PC-9 (cell line): ENCODE data around the gene PPP1R7. TPM values are rescaled to one million over a fixed set of nuclear protein-coding genes. Genes with fewer than 3 reads are reported as not detected.

Source experiments
- BruUV-seq: library from RNA; stranded (reverse); fragments of 400-500 nt; replicated peaks from 2 replicates; lab custom pipeline; 2021; lab: Mats Ljungman, UMichigan
- CTCF ChIA-PET: fragments of 300-600 bp; sonication (Branson Sonifier 250); formaldehyde crosslinking; loops from one replicate; lab custom pipeline; 2022; ENCODE audit warnings: antibody characterized with exemption; lab: Charles Lee
- POLR2A ChIA-PET: fragments of 300-600 bp; sonication (Branson Sonifier 250); formaldehyde crosslinking; loops from one replicate; lab custom pipeline; 2022; ENCODE audit warnings: antibody characterized with exemption; ENCODE audit not compliant: unreplicated experiment; lab: Charles Lee
- DNase-seq, 2 experiments: peaks; one replicate each; pipeline versions ENCODE4 v3.0.0 to v3.0.0-alpha.2; 2015 to 2022; ENCODE audit warnings: mixed read lengths in 1 of 2
- H2AFZ ChIP-seq: fragments of 200-600 bp; sonication (generic); 2 replicates; pipeline ENCODE4 v1.8.1; 2017; ENCODE audit warnings: antibody characterized with exemption
- H3F3A ChIP-seq: fragments of 200-600 bp; sonication (generic); 2 replicates; pipeline ENCODE4 v1.8.1; 2017; ENCODE audit warnings: antibody characterized with exemption, mild to moderate bottlenecking, low read depth; ENCODE audit not compliant: insufficient read depth
- H3K27ac ChIP-seq: fragments of 200-600 bp; sonication (generic); 2 replicates; pipeline ENCODE4 v1.6.1; 2016; ENCODE audit warnings: mixed run types
- H3K27me3 ChIP-seq: fragments of 200-600 bp; sonication (generic); 2 replicates; pipeline ENCODE4 v1.6.1; 2016; ENCODE audit warnings: low read depth, mixed run types; ENCODE audit not compliant: insufficient read depth
- H3K36me3 ChIP-seq: fragments of 200-600 bp; sonication (generic); 2 replicates; pipeline ENCODE4 v1.6.1; 2016; ENCODE audit warnings: low read depth, mixed run types
- H3K4me1 ChIP-seq: fragments of 200-600 bp; sonication (generic); replicated peaks from 2 replicates; pipeline ENCODE4 v1.6.1; 2016; ENCODE audit warnings: mixed run types; ENCODE audit not compliant: insufficient read depth
- H3K4me2 ChIP-seq: fragments of 200-600 bp; sonication (generic); 2 replicates; pipeline ENCODE4 v1.6.1; 2017; ENCODE audit warnings: mixed run types
- H3K4me3 ChIP-seq: fragments of 200-600 bp; sonication (generic); 2 replicates; pipeline ENCODE4 v1.6.1; 2016; ENCODE audit warnings: mixed run types
- H3K79me2 ChIP-seq: fragments of 200-600 bp; sonication (generic); 2 replicates; pipeline ENCODE4 v1.6.1; 2017; ENCODE audit warnings: low read depth, mixed run types
- H3K9me2 ChIP-seq: fragments of 200-600 bp; sonication (generic); 2 replicates; pipeline ENCODE4 v1.8.1; 2017; ENCODE audit warnings: mild to moderate bottlenecking; ENCODE audit not compliant: insufficient read depth
- H3K9me3 ChIP-seq: fragments of 200-600 bp; sonication (generic); 2 replicates; pipeline ENCODE4 v1.8.1; 2016; ENCODE audit warnings: low read depth; ENCODE audit not compliant: insufficient read depth
- H4K20me1 ChIP-seq: fragments of 200-600 bp; sonication (generic); 2 replicates; pipeline ENCODE4 v1.8.1; 2017; ENCODE audit not compliant: insufficient read depth
- EZH2 ChIP-seq: fragments of 200-600 bp; sonication (generic); IDR thresholded peaks from 2 replicates; pipeline ENCODE4 v1.8.0; 2017; ENCODE audit warnings: antibody characterized with exemption, low read depth
- intact Hi-C: fragments of 100-400 bp; cut with micrococcal nuclease; formaldehyde crosslinking; loops from one replicate; pipeline ENCODE4 v1.10.0; 2022; ENCODE audit not compliant: unreplicated experiment
- total RNA-seq: library from RNA; stranded (reverse); gene quantifications from 2 replicates; pipeline ENCODE4 v1.2.3, GENCODE V29; 2021
- TF ChIP-seq, protein P1 (sequence below): fragments of 200-600 bp; sonication (generic); conservative IDR thresholded peaks from 2 replicates; pipeline ENCODE4 v1.6.1; 2017; ENCODE audit warnings: mixed run types, antibody characterized with exemption, mild to moderate bottlenecking, moderate library complexity

The PPP1R7 gene
- total RNA-seq, 1 experiment from 2014 or later = 113 TPM

DNA sequence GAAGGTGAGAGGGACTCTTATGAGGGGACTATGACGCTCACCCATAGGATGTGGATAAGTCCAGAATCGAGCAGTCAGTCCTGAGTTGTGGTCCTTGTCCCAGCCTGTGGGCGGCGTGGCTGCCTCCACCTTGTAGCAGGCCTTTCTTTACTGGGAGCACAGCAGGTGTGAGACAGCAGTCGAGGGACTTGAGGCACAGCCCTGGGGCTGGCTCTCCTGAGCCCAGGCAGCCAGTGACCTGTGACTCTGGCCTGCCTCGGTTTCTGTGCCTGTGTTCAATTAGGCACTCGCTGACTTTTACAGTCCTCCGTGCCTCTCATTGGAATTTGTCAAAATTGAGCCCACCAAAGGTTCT, 8.3 kb downstream of the PPP1R7 start:
- Histone ChIP-seq H3K27me3 (no peaks in the 10 kb centered on the region), H3K27ac (no peak overlapping the region), H3K4me1 (no peaks in the 10 kb centered on the region), H3K4me3 (no peak overlapping the region), H3K79me2 (no peaks in the 10 kb centered on the region), H3K4me2 (no peak overlapping the region), H2AFZ (no peak overlapping the region), H3F3A (no peaks in the 10 kb centered on the region), H3K36me3 (peaks cover 24% of the 10 kb centered on the region; the same call in 1 of the 2 replicates), H3K9me3 (no peaks in the 10 kb centered on the region), H4K20me1 (peaks cover 5% of the 10 kb centered on the region), H3K9me2 (no peaks in the 10 kb centered on the region)
- POLR2A ChIA-PET = no interaction called here
- TF ChIP-seq, protein P1, sequence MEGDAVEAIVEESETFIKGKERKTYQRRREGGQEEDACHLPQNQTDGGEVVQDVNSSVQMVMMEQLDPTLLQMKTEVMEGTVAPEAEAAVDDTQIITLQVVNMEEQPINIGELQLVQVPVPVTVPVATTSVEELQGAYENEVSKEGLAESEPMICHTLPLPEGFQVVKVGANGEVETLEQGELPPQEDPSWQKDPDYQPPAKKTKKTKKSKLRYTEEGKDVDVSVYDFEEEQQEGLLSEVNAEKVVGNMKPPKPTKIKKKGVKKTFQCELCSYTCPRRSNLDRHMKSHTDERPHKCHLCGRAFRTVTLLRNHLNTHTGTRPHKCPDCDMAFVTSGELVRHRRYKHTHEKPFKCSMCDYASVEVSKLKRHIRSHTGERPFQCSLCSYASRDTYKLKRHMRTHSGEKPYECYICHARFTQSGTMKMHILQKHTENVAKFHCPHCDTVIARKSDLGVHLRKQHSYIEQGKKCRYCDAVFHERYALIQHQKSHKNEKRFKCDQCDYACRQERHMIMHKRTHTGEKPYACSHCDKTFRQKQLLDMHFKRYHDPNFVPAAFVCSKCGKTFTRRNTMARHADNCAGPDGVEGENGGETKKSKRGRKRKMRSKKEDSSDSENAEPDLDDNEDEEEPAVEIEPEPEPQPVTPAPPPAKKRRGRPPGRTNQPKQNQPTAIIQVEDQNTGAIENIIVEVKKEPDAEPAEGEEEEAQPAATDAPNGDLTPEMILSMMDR = no peak
- intact Hi-C loops = no loop called here
- BruUV-seq = no TSS peak
- peak in 1 of 2 experiments; percentile 21 for DNase-seq
- CTCF ChIA-PET = no interaction called here

DNA sequence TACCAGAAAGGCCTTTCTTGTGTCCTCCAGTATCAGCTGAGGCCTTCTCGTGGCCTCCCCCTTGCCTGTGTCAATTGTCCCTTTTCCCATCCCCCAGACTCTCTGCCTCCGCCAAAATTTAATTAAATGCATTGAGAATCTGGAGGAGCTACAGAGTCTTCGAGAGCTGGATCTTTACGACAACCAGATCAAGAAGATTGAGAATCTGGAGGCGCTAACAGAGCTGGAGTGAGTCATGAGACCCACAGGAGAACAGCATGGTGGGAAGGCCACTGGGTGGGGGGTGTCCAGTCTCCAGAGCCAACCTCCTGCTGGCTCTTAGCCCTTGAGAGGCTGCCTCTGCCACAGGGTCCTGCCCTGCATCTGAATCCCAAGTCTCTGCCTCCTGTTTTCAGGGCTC, 8.8 kb downstream of the PPP1R7 start:
- no peaks in the 10 kb centered on the region for H3K9me2 ChIP-seq
- POLR2A ChIA-PET = no interaction called here
- BruUV-seq = no TSS peak

DNA sequence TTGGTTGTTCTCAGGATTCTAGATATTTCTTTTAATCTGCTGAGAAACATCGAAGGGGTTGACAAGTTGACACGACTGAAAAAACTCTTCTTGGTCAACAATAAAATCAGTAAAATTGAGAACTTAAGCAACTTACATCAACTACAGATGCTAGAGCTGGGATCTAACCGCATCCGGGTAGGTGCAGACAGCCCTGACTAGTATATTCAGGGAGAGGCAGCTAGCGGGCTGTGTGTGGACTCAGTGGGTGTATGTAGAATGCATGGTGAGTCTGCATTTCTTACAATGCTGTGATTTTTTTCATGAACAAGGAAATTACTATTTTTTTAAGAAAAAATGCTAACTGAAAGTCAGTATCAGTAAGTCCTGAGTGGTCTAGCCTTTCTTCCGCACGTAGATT, 10.1 kb downstream of the PPP1R7 start:
- H3K36me3 ChIP-seq = peaks cover 24% of the 10 kb centered on the region; the same call in 1 of the 2 replicates
- POLR2A ChIA-PET = no interaction called here

More for the DNA sequence above, 8.8 kb downstream of the PPP1R7 start:
- H2AFZ ChIP-seq = no peak overlapping the region
- H3K4me3 ChIP-seq = no peak overlapping the region
- TF ChIP-seq, protein P1 = no peak
- no peak for TF ChIP-seq EZH2
- no peak overlapping the region for H3K27ac ChIP-seq
- CTCF ChIA-PET = no interaction called here
- no peaks in the 10 kb centered on the region for H3K79me2 ChIP-seq
- no peaks in the 10 kb centered on the region for H3K4me1 ChIP-seq
- intact Hi-C loops = no loop called here
- no peaks in the 10 kb centered on the region for H3F3A ChIP-seq
- H3K4me2 ChIP-seq = no peak overlapping the region
- H3K9me3 ChIP-seq = no peaks in the 10 kb centered on the region
- H3K36me3 ChIP-seq = peaks cover 24% of the 10 kb centered on the region; the same call in 1 of the 2 replicates
- DNase-seq = peak in 1 of 2 experiments; percentile 28
- H3K27me3 ChIP-seq = no peaks in the 10 kb centered on the region
- H4K20me1 ChIP-seq = peaks cover 5% of the 10 kb centered on the region

More for the DNA sequence above, 10.1 kb downstream of the PPP1R7 start:
- no peaks in the 10 kb centered on the region for H3K9me2 ChIP-seq
- intact Hi-C loops = no loop called here
- H3K4me2 ChIP-seq = no peak overlapping the region
- H3K4me1 ChIP-seq = no peaks in the 10 kb centered on the region
- BruUV-seq = no TSS peak
- no peak for DNase-seq
- H3K79me2 ChIP-seq = no peaks in the 10 kb centered on the region
- no peak for TF ChIP-seq EZH2
- TF ChIP-seq, protein P1 = no peak
- H3K27ac ChIP-seq = no peak overlapping the region
- H3K27me3 ChIP-seq = no peaks in the 10 kb centered on the region
- CTCF ChIA-PET = no interaction called here
- H4K20me1 ChIP-seq = peaks cover 5% of the 10 kb centered on the region; the same call in 1 of the 2 replicates
- H2AFZ ChIP-seq = no peak overlapping the region
- H3F3A ChIP-seq = no peaks in the 10 kb centered on the region
- H3K4me3 ChIP-seq = no peak overlapping the region
- no peaks in the 10 kb centered on the region for H3K9me3 ChIP-seq
